Measurements from ENCODE around the gene FGF14.

- no peak for TF ChIP-seq CTCF (IDR thresholded peaks at IDR 0.05)
- no peak for TF ChIP-seq EZH2 (IDR thresholded peaks at IDR 0.05)
- no peak for TF ChIP-seq EZH2phosphoT487 (IDR thresholded peaks at IDR 0.05)
These were observed 618.3 kb downstream of the FGF14 start for GRCh38 chr13:101783554-101783953.

All from neural progenitor cell (in vitro differentiated cells).